GM18909 (cell line): ENCODE results near the gene CEACAM3.
A peak's percentile ranks its signal among the peaks of the same experiment; 100 is the strongest.

Experiments
- ATAC-seq: cut with Tn5 transposase; IDR thresholded peaks from one replicate; pipeline ENCODE4 v1.9.1; 2021; ENCODE audit warnings: mild to moderate bottlenecking; ENCODE audit not compliant: unreplicated experiment, poor library complexity

CEACAM3 gene

DNA sequence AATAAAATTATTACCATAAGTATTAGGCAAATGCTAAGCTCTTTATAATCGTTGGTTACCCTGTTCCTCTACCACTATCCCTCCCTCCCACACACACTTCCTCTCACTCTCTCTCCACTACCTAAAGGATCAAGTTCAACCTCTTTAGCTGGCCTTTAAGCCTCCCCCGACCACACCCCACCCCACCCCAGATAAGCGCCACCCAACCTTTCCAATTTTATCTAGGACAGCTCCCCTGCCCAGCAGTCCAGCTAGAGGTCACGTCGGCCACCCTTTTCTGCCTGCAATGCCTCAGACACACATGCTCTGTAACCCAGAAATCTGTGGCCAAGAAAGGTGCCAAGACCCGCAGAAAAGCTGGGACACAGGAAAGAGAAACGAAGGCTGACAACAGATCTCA lies 47.0 kb downstream of the CEACAM3 start:
- no peak for ATAC-seq

DNA sequence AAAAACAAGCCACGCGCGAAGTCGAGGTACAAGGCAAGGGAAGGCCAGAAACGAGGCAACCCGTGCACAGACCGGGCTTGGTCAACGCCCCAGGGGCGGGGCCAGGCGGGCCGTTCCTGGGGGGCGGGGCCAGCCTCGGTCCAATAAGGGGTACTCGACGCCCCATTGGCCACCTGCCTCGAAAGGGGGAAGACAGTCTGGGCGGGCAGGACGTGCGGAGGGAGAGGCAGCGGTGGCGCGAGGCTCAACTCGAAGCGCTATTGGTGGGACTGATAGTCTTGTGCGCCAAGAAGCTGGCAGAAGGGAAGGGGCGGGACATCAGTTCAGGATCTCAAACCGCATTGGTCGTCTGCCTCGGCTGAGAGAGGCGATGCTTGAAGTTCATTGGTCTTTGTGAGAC lies 48.2 kb downstream of the CEACAM3 start, which contains the start of gene LYPD4:
TSS of gene LYPD4 (minus strand) at position 83 of the 400 bp plus-strand sequence. CDS start 5,398 bp downstream, outside the sequence.
- no peak for ATAC-seq

DNA sequence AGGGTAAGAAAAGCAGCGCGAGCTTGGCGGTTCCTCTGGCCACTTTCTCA lies 48.4 kb downstream of the CEACAM3 start, which contains the start of gene DMRTC2:
TSS of gene DMRTC2 (plus strand) at position 42 of the 50 bp plus-strand sequence. CDS start 2,387 bp downstream, outside the sequence.
- no peak for ATAC-seq

DNA sequence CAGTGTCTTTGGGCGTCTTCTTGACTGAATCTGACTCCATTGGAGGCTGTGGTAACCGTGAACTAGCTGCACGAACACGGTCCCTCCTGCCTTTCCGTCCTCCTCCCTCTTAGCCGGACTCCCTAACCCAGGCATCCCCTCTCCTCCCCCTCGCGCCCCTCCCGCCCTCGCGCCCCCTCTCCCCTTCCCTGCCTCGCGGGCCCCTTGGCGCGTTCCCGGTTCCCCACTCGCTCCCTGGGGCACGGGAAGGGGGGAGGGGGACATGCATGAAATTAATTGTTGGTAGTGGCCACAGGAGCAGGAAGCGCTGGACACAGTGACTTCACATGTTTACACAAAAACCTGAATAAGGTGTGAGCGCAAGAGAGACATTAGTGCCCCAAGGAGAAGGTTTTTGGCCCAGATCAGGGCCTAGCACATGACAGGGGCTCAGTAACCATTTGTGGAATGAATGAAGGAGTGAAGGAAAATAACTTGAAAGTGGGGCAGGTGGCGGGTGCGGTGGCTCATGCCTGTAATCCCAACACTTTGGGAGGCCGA lies 48.7 kb downstream of the CEACAM3 start:
- ATAC-seq = no peak

DNA sequence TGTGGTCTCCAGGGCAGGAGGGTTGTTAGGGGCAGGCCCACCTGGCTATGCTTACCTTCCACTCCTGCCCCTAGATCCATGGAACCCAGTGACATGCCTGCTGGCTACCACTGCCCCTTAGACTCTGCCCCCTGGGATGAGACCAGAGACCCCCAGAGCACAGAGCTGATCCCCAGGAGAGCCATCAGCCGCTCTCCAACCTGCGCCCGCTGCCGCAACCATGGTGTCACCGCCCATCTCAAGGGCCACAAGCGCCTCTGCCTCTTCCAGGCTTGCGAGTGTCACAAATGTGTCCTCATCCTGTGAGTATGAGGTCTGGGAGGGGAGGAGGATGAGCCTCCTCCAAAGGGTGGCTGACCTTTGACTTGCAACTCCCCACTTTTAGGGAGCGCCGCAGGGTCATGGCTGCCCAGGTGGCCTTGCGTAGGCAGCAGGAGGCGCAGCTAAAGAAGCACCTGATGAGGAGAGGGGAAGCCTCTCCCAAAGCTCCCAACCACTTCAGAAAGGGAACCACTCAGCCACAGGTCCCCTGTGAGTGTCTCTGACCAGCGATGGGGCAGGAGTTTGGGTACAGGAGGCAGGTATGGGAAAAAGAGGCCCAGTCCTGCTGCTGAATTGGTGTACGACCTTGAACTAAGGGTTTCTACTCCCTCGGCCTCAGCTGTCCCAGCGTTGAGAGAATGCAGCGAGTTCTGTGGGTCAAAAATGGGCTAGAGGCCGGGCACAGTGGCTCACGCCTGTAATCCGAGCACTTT lies 51.1 kb downstream of the CEACAM3 start:
- ATAC-seq = no peak

GRCh38 chr19:41848666-41849065 lies 52.3 kb downstream of the CEACAM3 start:
- ATAC-seq = no peak

GRCh38 chr19:41849067-41849466 lies 52.7 kb downstream of the CEACAM3 start:
- no peak for ATAC-seq

GRCh38 chr19:41850381-41850780 lies 54.0 kb downstream of the CEACAM3 start:
- no peak for ATAC-seq

DNA sequence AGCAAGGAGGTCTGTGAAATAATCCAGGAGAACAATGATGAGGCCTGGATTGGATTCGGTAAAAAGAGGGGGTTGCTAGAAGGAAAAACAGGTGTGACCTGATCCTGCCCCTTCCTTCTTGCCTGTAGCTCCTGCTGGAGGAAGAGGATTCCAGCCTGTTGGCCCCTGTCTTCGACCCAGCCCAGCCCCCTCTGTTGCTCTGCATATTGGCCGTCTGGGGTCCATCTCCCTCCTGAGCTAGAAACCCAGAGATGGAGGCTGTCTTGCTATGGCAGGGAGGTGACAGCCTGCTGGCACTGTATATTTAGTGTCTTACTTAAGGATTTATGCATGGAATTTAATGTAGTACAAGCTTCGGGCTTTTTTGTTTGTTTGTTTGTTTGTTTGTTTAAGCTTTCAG lies 55.1 kb downstream of the CEACAM3 start:
- no peak for ATAC-seq

GRCh38 chr19:41853344-41853743 lies 57.0 kb downstream of the CEACAM3 start:
- no peak for ATAC-seq

- no peak for ATAC-seq
Observed at GRCh38 chr19:41853768-41854167, 57.4 kb downstream of the CEACAM3 start.

DNA sequence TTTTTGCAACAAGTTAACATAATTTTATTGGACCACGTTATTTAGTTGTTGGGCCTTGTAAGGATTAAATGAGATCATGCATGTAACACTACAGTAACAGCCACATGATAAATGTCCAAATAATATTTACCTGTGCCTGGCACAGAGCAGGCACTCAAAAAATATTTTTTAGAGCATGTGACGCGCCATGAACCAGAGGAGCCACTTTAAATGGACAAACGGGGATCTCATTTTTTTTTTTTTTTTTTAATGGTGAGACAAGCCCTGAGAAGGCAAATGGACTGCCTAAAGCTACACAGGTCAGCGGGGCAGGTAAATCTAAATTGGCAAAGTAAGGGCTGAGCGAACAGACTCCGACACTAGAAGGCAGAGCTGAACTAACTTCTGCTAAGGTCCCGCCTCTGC lies 62.8 kb downstream of the CEACAM3 start:
- no peak for ATAC-seq

- peak; percentile 78 for ATAC-seq
Observed at GRCh38 chr19:41859618-41860418, 63.4 kb downstream of the CEACAM3 start, which contains the start of gene RPS19. Gene RPS19, plus strand, starts transcription at chr19:41860255. Its CDS starts 520 bp downstream, at chr19:41860775.

DNA sequence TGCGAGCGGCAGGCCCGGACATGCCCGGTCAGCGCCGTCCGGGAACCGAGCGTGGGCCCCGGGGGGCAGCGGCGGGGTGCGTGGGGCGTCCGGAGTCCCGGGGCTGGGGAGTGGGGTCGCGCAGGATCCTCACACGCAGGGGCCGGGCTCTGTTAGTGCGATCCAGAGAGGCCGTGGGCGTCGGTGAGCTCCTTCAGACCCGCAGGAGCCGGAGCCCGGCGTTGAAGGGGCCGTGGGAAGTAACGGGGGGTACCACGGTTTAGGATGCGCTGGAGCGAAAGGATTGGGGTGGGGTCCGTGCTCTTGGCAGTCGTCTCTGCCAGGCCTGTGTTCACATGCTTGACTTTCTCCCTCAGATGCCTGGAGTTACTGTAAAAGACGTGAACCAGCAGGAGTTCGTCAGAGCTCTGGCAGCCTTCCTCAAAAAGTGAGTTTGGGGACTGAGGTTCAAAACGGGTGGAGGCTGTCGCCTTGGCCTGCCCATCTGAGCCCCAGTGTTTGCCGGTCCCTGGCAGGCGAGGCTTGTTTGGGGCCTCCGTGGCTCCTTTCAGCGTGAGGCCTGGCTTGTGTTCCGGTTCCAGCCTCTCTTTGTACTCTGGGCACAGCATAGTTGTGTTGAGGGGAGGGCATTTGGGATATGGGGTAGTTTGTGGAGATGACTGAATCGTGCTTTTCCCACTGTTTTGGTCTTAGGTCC lies 64.2 kb downstream of the CEACAM3 start:
- no peak for ATAC-seq
